Cerebellar nuclear complex (tissue), 1 donor: ENCODE measurements around the gene CYP2W1.

Experiments
- DNase-seq, 2 experiments: peaks; one replicate each; lab custom pipeline; 2025; lab: John Stamatoyannopoulos, UW

CYP2W1 gene

DNA sequence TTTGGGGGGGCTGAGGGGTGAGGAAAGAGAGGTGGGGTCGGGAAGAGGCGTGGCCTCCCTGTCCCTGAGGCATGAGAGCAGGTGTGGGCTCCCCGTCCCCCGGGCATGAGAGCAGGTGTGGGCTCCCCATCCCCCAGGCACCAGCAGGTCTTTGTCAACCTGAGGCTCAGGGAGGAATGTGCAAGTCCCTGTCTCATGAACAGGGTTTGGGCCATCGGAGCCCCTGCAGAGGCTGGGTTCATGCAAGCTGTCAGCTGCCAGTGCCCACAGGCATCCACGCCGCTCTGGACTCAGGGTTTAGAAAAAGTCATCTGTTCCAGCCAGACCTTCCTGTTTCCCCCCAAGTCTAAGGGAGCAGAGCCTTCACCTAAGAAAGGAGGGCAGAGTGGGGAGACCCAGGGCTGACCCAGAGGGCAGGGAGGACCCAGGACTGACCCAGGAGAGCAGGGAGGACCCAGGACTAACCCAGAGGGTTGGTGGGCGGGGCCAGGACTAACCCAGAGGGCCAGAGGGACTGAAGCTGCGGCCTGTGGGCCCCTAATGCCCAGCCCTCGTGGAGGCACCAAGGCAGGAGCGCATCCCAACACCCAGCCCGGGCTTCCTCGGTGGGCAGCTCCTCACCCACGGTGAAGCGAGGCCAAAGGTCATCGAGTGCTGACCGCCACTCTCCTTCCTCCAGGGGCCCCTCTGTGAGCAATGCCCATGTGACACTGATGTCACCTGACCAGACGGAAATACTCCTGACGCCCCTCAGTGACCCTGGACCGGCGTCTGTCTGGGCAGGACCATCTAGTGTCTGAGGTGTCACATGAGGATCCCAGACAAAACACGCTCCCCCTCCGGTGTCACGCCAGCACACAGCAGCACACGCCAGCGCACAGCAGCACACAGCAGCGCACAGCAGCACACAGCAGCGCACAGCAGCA is 32.5 kb downstream of the CYP2W1 start:
- no peak for DNase-seq

- no peak for DNase-seq
Measured at GRCh38 chr7:1016577-1017531, 33.9 kb downstream of the CYP2W1 start.

GRCh38 chr7:1017586-1018333 is 34.8 kb downstream of the CYP2W1 start:
- no peak for DNase-seq

DNA sequence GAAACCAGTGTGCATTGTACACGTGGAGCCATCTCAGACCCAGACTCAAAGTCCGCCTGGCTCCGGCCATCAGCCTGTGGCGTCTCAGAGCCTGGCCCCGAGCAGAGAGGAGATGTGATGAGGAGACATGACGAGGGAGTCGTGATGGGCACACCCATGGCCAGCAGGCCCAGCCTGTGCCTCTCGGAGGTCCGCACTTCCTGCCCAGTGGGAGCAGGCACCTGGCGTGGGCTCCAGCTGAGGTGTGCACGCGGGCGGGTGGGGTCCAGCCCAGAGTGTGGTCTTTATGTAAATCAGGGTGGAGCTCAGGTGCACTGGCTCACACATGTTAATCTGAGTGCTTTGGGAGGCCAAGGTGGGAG is 35.3 kb downstream of the CYP2W1 start:
- no peak for DNase-seq

GRCh38 chr7:1019255-1019785 is 36.3 kb downstream of the CYP2W1 start:
- no peak for DNase-seq

DNA sequence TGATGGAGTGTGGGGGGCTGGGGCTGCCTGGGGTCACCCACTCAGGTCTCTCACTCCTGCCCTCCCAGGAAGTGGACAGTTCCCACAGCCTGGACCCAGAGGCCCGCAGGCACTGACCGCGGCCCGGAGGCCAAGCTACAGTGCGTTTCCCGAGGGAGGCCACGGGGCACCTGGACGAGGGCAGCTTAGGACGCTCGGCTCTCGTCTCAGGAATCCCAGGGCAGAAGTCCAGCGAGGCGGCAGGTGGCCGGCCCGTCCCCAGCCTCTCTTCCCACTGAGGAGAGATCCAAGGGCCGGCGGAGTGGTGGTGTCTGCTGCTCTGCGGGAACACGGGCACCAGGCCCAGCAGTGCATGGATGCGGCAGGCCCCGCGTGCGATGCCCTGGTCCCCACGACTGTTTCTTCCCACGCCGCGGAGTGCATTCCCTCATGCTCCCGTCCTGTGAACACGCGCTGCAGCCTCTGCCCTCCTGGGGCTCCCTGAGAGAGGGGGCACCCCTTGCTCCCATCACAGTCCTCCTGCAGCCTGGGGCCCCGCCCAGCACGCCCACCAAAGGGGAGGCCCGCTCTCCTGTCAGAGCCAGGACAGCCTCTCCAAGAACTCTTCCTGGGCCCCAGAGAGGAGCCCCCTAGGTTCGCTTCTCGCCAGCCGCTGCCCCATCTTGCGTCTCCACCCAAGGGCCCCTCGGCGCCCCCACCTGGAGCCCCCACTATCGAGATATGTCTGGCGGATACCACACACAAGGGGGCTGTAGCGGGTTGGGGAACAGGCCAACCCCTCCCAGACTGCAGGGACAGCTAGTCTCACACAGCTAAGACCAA is 37.0 kb downstream of the CYP2W1 start:
- DNase-seq: no peak

- DNase-seq: no peak
Measured at GRCh38 chr7:1020849-1021251, 37.9 kb downstream of the CYP2W1 start.

DNA sequence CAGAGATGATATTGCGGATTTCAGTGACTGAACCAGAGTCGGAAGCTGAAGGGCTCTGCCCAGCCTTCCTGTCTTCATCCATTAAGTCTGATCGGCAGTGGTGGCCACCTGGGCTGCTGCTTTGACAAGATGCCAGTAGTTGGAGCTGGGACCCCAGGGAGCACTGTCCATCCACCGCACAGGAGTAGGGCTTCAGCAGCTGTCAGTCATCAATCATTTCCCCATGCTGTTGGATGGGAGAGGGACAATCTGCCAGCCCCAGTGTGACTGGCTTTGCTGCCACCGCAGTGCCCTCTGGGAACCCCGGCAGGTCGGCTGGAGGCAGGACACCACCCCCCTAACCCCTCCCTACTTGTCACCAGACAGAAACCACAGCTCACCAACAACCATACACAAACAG is 38.4 kb downstream of the CYP2W1 start:
- no peak for DNase-seq

- DNase-seq: no peak
Measured at GRCh38 chr7:1021931-1022330, 39.0 kb downstream of the CYP2W1 start.

DNA sequence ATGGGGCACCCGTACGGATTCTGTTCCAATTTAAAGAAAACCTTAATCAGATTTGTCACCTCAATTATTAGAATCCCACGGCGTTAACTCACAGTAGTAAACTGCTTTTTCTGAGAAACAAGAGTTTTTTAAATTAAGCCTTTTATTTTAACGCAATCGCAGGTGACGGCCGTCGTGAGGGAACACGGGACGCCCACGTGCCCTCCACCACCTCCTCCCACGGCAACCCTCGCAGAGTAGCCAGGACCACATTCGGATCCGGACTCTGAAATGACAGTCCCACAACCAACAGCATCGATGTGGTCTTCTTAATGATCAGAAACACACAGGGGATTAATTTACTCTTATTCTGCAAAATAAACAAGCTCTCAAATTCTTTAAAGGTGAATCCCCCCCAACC is 39.4 kb downstream of the CYP2W1 start:
- no peak for DNase-seq

DNA sequence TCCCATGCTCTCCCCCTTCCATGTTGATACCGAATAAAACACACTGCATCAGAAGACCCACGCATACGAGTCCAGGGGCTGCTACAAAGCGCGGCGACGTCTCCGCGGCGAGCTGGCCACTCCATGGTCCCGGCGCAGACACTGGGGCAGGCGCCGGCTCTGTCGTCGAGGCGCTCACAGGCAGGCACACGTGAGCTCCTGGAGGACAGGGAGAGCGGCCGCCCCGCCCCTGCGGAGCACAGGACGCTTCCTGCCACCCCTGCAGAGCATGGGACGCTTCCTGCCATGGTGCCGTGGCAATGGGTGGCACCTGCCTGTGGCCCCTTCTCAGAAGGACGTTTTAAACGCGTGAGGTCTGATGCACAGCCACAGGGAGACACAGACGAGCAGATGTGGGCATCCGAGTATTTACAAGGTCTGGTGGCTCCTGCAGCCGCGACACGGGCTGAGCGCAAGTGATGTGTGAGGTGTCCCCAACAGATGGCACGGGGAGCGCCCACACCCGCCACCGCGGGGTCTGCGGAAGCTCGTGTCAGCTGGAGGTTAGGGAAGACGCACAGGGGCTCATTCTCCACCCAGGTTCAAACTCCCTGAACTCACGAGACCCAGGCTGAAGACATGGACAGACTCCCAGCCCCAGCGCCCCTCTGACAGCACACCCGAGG is 40.0 kb downstream of the CYP2W1 start:
- DNase-seq: no peak

GRCh38 chr7:1024331-1024841 is 41.4 kb downstream of the CYP2W1 start:
- no peak for DNase-seq

DNA sequence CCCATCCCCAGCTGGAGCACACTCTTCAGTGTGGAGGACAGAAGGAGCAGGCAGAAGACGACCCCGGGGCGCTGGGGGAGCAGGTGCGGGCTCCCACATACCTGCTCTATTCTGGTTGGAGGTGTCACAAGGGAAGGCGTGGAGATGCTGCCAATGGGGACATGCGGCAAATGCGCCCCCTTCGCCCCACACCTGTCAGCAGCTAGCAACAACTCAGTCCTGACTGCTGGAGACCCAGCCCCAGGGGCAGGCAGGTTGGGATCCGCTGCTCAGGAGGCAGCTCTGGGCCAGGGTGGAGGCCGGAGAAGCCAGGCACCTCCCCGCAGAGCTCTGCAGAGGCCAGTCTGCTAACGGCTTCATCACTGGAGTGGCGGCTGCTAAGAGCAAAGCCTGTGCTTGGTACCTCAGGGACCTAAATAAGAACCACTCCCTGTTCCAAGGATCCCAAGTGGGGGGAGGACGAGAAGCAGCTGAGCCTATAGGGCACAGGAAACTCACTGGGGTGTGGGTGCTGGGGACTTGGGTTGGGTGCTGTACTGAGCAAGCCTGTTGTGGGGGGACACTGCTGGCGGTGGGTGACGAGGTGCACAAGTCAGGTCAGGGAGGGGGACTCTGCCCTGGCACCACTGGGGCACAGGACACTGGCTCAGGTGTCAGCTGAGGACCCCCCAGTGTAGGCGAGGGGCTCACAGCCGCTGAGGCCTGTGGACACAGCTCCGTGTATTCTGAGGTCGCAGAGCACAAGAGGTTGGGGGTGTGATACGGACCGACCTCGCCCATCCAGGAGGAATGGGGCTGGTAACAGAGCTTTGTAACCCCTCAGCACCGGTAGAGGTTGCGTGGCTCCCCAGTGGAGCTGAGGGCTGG is 42.1 kb downstream of the CYP2W1 start:
- no peak for DNase-seq

GRCh38 chr7:1025743-1026581 is 43.0 kb downstream of the CYP2W1 start:
- no peak for DNase-seq

DNA sequence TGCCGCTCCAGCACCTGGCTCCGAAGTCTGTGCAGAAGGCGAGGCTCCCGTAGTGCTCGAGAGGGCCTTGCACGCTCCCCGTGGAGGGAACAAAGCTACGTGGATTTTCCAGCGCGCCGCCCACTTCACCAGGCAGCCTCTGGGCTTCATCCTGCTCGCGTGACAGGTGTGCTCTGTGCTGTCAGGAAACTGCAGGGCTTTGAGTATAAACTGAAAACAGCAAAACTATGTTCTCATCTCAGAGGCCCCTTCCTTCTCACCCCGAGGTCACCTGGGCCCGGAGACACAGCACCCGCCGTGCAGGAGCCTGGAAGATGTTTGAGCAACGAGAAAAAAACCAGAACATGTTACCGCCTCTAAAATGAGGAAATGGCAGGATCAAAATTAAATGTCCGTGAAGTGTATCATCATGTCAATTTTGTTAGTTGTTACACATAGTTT is 43.8 kb downstream of the CYP2W1 start:
- no peak for DNase-seq

DNA sequence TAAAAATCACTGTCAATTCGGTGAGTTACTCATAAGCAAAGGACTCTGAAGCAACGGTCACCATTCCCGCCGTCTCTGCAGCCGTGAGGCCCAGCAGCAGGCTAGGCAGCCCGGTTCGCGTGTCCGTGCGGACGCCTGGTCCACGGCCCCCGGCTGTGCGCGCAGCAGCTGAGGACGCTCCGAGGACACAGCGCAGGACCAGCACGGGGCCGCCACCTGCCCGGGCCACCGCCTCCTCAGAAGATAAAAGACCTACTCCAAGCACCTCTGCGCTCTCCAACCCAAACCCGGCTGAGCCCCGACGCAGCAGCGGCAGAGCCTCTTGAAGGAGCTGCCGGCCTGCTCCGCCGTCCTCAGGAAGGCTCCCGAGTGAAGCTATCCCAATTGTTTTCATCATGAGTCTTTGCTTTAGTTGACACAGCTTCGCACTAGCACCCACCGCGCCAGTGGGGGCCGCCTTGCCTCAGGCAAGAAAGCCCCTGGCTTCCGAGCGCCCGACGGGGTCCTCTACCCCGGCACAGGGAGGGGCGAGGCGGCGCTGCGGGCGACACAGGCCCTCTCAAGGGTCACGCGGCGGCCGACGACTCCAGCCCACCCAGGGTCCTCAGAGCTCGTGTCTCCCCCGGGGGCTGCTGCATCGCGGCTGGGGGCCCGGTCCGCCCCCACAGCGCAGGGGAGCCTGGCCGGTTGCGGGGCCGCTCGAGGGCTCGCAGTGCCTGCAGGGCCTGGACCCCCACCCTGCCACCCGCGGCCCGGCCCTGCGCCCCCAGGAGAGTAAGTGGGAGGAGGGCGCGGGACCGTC is 44.5 kb downstream of the CYP2W1 start:
- DNase-seq: no peak

DNA sequence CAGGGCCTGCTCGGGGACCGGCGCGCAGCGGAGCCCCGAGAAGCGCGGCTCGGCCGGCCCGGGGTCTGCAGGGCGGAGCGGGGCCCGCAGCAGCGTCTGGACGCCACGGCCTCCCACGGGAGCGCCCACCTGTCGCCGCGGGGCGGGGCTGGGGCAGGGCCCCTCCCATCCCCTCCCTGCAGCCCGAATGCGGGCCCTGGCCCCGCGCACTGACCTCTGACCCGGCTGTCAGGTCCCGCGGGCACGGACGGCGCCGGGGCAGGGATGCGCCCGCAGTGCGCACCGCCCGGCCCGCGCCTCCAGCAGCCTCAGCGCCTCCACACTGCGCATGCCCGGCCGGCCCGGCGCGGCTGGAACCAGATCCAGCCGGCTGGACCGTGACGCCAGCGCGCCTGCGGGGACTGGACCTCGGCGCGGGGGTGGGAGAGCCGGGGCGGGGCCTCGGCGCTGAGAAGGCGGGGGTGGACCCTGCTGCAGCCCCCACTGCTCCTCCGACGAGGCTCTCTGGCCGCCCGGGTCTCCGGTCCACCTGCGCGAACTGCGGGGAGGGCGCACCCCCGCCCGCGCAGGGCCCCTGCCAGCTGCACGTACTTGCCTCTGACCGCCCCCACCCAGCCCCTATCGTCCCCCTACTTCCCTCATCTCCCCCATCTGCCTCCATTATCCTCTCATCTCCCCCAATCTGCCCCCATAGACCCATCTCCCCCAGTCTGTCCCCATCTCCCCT is 45.2 kb downstream of the CYP2W1 start:
- DNase-seq: peak in 1 of 2 experiments; percentile 31
